Activated CD4-positive, CD25-positive, alpha-beta regulatory T cell treated with anti-CD3 and anti-CD28 coated beads, Interleukin-2, amount 50 U/mL, for 72 hours (primary cell): Measurements from ENCODE around the gene KIF22.

Source experiments
- DNase-seq: peaks from one replicate; pipeline ENCODE4 v3.0.0; 2021

The KIF22 gene

GRCh38 chr16:29843931-29844330, 53.4 kb downstream of the KIF22 start:
- no peak for DNase-seq

- no peak for DNase-seq
Measured at GRCh38 chr16:29844575-29845331, 54.2 kb downstream of the KIF22 start.

GRCh38 chr16:29845656-29846055, 55.1 kb downstream of the KIF22 start:
- no peak for DNase-seq

- peak; percentile 86 for DNase-seq
Measured at GRCh38 chr16:29848420-29849297, 58.1 kb downstream of the KIF22 start.

GRCh38 chr16:29849505-29849904, 59.0 kb downstream of the KIF22 start:
- no peak for DNase-seq

- no peak for DNase-seq
Measured at GRCh38 chr16:29850998-29851397, 60.4 kb downstream of the KIF22 start.

GRCh38 chr16:29852654-29853053, 62.1 kb downstream of the KIF22 start:
- DNase-seq, result no peak

GRCh38 chr16:29854520-29855100, 64.1 kb downstream of the KIF22 start:
- DNase-seq, result no peak
